Measurements from ENCODE around the gene GPR68.

DNA sequence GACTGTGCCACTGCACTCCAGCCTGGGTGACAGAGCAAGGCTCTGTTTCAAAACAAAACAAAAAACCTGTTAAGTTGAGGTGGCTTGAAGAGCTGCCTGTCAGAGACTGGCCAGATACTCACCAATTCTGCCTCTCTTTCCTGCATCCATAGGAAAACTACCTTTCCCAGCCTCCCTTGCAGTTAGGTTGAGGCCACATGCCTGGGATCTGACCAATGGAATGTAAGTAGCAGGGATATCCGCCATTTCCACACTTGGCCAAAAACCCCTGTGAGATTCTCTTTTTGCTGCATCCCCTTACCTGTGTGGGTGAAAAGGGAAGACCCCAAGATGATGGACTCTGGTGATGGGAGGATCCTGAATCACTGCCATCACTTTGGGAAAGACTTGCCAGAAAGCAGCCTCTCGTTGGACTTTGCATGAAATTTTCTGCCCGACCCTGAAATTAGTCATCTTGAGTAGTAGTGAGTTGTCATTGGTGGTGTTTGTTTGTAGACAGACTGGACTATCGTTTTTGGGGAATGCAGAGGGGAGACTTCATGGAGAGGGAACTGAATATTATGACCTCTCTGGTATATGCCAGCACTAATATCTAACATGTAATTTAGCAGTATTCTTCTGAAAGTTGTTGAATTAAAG is 14.0 kb downstream of the GPR68 start:
- no peak for TF ChIP-seq CTCF (conservative IDR thresholded peaks at IDR 0.05; ENCODE audit: low read length)
- no peak for TF ChIP-seq EZH2phosphoT487 (IDR thresholded peaks at IDR 0.05; ENCODE audit: borderline replicate concordance, low read depth, low read length)

Measured in OCI-LY7 (cell line).